ENCODE data around the gene PTPRU. TPM values are rescaled to one million over a fixed set of nuclear protein-coding genes. Genes with fewer than 3 reads are reported as not detected.

Gene PTPRU
- total and polyA plus RNA-seq, 7 donors: 14.5 to 51.4 (median 25.6) TPM

- no peaks in the 10 kb centered on the region for H3K27me3 ChIP-seq (ENCODE audit: insufficient read depth in 3 of 3, low read length in 2 of 3)
- DNase-seq (no peak), ATAC-seq (no peak)
- H3K4me1 ChIP-seq: no peaks in the 10 kb centered on the region
- intact Hi-C loops (cut with DNase I): no loop called here
- H3K27ac ChIP-seq: no peak overlapping the region
- 90 to 94% (median 90%) methylated on average over 10 of the region's 10 CpGs for WGBS, 3 donors
- TF ChIP-seq, protein P1, sequence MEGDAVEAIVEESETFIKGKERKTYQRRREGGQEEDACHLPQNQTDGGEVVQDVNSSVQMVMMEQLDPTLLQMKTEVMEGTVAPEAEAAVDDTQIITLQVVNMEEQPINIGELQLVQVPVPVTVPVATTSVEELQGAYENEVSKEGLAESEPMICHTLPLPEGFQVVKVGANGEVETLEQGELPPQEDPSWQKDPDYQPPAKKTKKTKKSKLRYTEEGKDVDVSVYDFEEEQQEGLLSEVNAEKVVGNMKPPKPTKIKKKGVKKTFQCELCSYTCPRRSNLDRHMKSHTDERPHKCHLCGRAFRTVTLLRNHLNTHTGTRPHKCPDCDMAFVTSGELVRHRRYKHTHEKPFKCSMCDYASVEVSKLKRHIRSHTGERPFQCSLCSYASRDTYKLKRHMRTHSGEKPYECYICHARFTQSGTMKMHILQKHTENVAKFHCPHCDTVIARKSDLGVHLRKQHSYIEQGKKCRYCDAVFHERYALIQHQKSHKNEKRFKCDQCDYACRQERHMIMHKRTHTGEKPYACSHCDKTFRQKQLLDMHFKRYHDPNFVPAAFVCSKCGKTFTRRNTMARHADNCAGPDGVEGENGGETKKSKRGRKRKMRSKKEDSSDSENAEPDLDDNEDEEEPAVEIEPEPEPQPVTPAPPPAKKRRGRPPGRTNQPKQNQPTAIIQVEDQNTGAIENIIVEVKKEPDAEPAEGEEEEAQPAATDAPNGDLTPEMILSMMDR (IDR thresholded peaks at IDR 0.05): no peak
- H3K36me3 ChIP-seq (ENCODE audit: insufficient read depth in 1 of 2, low read depth in 1 of 2): peaks cover 0 to 42% of the 10 kb centered on the region in 2 donors
- H3K9me3 ChIP-seq: no peaks in the 10 kb centered on the region
- no peak overlapping the region for H3K4me3 ChIP-seq
Measured at GRCh38 chr1:29318724-29319123, 82.4 kb downstream of the PTPRU start.

DNA sequence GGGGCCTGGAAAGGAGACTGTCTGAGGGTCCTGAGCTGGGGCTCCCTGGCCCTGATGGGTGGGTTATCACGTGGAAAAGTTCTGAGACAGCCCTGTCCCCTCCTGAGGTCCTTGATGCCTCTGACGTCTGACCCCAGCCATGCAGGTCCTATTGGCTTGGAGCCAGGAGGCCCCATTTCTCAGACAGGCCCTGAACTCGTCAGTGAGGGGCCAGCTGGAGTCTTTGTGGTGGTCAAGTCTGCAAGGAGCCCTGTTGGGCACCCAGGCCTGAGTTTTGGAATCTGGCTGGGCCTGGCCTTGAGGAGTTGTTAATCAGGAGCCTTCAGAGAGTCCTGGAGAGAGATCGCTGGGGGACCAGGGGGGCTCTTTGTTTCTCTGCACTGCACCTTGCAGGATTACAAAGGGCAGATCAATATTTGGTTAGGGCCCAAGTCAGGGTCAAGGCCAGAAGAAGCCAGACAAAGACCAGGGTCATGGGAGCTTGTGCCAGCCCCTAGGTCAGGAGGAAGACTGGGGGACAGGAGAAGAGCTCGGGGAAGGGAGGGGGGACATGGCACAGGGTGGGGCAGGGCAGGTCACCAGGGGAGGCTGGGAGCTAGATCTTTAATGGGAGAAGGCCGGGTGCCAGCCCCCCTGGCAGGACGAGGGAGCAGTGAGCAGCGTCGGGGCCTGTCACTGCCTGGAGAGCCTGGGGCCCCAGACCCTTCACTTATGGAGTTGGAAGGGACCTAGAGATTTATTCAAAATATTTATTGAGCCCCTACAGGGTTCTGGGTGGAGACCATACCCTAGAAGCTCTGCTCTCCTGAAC lies 83.2 kb downstream of the PTPRU start:
- no peaks in the 10 kb centered on the region for H3K9me3 ChIP-seq
- intact Hi-C loops (cut with DNase I): no loop called here
- H3K4me1 ChIP-seq: no peaks in the 10 kb centered on the region
- H3K4me3 ChIP-seq: no peak overlapping the region
- H3K36me3 ChIP-seq (ENCODE audit: insufficient read depth in 1 of 2, low read depth in 1 of 2): peaks cover 0 to 38% of the 10 kb centered on the region in 2 donors
- no peak for DNase-seq
- H3K27ac ChIP-seq: no peak overlapping the region
- TF ChIP-seq, protein P1 (IDR thresholded peaks at IDR 0.05): no peak
- WGBS, 3 donors: 83 to 90% (median 86%) methylated on average over 8 to 9 of the region's 9 CpGs
- no peaks in the 10 kb centered on the region for H3K27me3 ChIP-seq (ENCODE audit: insufficient read depth in 3 of 3, low read length in 2 of 3)
- ATAC-seq: no peak

DNA sequence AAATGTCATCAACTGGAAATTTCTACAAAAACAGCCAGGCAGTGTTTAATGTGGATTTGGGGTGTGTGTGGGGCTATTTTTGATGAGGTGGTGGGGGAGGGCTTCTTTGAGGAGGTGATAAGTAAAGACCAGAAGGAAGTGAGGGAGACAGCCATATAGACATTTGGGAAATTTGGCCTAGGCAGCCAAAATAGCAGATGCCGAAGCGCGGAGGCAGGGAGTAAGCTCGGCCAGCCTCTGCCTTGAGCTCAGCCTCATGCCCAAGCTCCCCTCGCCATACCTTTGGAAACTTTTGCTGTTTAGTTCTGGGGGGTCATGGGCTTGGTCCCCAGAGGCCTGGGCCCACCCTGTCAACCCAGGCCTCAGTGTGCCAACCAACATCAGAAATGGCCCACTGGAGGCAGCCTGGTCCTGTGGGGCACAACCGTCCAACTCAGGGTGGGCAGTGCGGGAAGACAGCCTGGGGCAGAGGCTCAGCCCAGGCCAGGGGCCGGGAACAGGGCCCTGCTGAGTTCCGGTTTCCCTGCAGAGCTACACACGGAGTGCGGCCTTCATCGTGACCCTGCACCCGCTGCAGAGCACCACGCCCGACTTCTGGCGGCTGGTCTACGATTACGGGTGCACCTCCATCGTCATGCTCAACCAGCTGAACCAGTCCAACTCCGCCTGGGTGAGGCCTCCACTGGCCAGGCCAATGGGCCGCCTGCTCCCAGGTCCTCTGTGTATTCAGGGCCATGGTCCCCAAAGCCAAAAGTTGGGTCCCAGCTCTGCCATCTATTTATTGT lies 84.0 kb downstream of the PTPRU start:
- no peak overlapping the region for H3K4me3 ChIP-seq
- TF ChIP-seq, protein P1 (IDR thresholded peaks at IDR 0.05): no peak
- H3K27me3 ChIP-seq (ENCODE audit: insufficient read depth in 3 of 3, low read length in 2 of 3): no peaks in the 10 kb centered on the region
- no peaks in the 10 kb centered on the region for H3K4me1 ChIP-seq
- 94 to 95% (median 95%) methylated on average over 21 of the region's 21 CpGs for WGBS, 3 donors
- H3K27ac ChIP-seq: no peak overlapping the region
- DNase-seq (no peak), ATAC-seq (no peak)
- peaks cover 0 to 34% of the 10 kb centered on the region in 2 donors for H3K36me3 ChIP-seq (ENCODE audit: insufficient read depth in 1 of 2, low read depth in 1 of 2)
- intact Hi-C loops (cut with DNase I): no loop called here
- H3K9me3 ChIP-seq: no peaks in the 10 kb centered on the region

- H3K4me3 ChIP-seq: no peak overlapping the region
- H3K36me3 ChIP-seq (ENCODE audit: insufficient read depth in 1 of 2, low read depth in 1 of 2): peaks cover 0 to 26% of the 10 kb centered on the region in 2 donors
- WGBS, 3 donors: 88 to 96% (median 91%) methylated on average over 2 of the region's 2 CpGs
- DNase-seq: no peak
- TF ChIP-seq, protein P1 (IDR thresholded peaks at IDR 0.05): no peak
- no peak overlapping the region for H3K27ac ChIP-seq
- no peaks in the 10 kb centered on the region for H3K27me3 ChIP-seq (ENCODE audit: insufficient read depth in 3 of 3, low read length in 2 of 3)
- no peak for ATAC-seq
- intact Hi-C loops (cut with DNase I): no loop called here
- H3K9me3 ChIP-seq: no peaks in the 10 kb centered on the region
- H3K4me1 ChIP-seq: no peaks in the 10 kb centered on the region
Measured at GRCh38 chr1:29321176-29321575, 84.9 kb downstream of the PTPRU start.
